Measurements from ENCODE around the gene RTN1. TPM values are rescaled to one million over a fixed set of nuclear protein-coding genes. Genes with fewer than 3 reads are reported as not detected.

The RTN1 gene
- total and polyA plus RNA-seq, 2 experiments from 2014 or later, result 1.1 TPM

- Histone ChIP-seq H3K27ac (no peak overlapping the region), H3K27me3 (no peaks in the 10 kb centered on the region), H4K20me1 (ENCODE audit: insufficient read depth, poor library complexity, severe bottlenecking) (no peaks in the 10 kb centered on the region), H3K9me3 (ENCODE audit: low read depth) (no peaks in the 10 kb centered on the region), H2AFZ (no peak overlapping the region), H3K79me2 (no peaks in the 10 kb centered on the region), H3K9me2 (replicated peaks; ENCODE audit: insufficient read depth) (no peaks in the 10 kb centered on the region), H3K36me3 (replicated peaks; ENCODE audit: insufficient read depth, low read depth) (no peaks in the 10 kb centered on the region), H3K4me3 (no peak overlapping the region), H3K4me2 (no peak overlapping the region), H3K4me1 (ENCODE audit: insufficient read depth) (no peaks in the 10 kb centered on the region)
- WGBS (ENCODE audit: low lambda C conversion rate, missing lambda C conversion rate), result 68% methylated on average over 2 of the region's 2 CpGs
- TF ChIP-seq EZH2 (IDR thresholded peaks at IDR 0.05; ENCODE audit: borderline replicate concordance) (no peak), CTCF (IDR thresholded peaks at IDR 0.05; ENCODE audit: poor library complexity) (no peak), EZH2phosphoT487 (IDR thresholded peaks at IDR 0.05; ENCODE audit: low read depth, severe bottlenecking, unreplicated experiment) (no peak)
- DNase-seq (ENCODE audit: low spot score), result no peak
These were observed 251.5 kb downstream of the RTN1 start for GRCh38 chr14:59619061-59619460.

DNA sequence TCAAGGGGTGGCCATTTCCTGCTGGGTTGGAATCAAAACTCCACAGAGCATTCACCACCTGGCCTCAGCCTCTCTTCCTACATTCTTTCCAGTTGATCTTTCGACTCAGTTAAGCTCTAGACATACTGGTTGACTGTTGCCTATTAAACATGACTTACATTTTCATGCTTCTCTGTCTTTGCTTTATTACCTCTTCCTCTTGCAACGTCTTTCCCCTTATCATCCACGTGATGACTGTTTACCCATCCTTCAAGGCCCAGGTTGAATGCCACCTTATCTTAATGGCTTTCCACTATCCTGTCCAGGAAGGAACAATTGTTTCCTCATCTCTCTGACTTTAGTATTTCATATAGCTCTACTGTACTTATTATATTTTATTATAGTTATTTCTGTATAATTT lies 269.5 kb downstream of the RTN1 start:
- Histone ChIP-seq H3K4me1 (ENCODE audit: insufficient read depth) (peaks cover 6% of the 10 kb centered on the region), H3K4me3 (no peak overlapping the region), H3K27me3 (no peaks in the 10 kb centered on the region), H3K9me3 (ENCODE audit: low read depth) (no peaks in the 10 kb centered on the region), H2AFZ (peak overlapping the region; percentile 43), H3K36me3 (replicated peaks; ENCODE audit: insufficient read depth, low read depth) (no peaks in the 10 kb centered on the region), H3K4me2 (no peak overlapping the region), H3K79me2 (no peaks in the 10 kb centered on the region), H3K27ac (peak overlapping the region; percentile 93), H3K9me2 (replicated peaks; ENCODE audit: insufficient read depth) (no peaks in the 10 kb centered on the region), H4K20me1 (ENCODE audit: insufficient read depth, poor library complexity, severe bottlenecking) (peaks cover 2% of the 10 kb centered on the region)
- no peak for TF ChIP-seq CTCF (IDR thresholded peaks at IDR 0.05; ENCODE audit: poor library complexity)
- no peak for TF ChIP-seq EZH2 (IDR thresholded peaks at IDR 0.05; ENCODE audit: borderline replicate concordance)
- no peak for TF ChIP-seq EZH2phosphoT487 (IDR thresholded peaks at IDR 0.05; ENCODE audit: low read depth, severe bottlenecking, unreplicated experiment)
- 53% methylated on average over 3 of the region's 3 CpGs for WGBS (ENCODE audit: low lambda C conversion rate, missing lambda C conversion rate)
- DNase-seq (ENCODE audit: low spot score), result peak; percentile 49

- TF ChIP-seq EZH2phosphoT487 (IDR thresholded peaks at IDR 0.05; ENCODE audit: low read depth, severe bottlenecking, unreplicated experiment), result no peak
- TF ChIP-seq EZH2 (IDR thresholded peaks at IDR 0.05; ENCODE audit: borderline replicate concordance), result no peak
- no peak for TF ChIP-seq CTCF (IDR thresholded peaks at IDR 0.05; ENCODE audit: poor library complexity)
- Histone ChIP-seq H3K79me2 (no peaks in the 10 kb centered on the region), H3K4me3 (no peak overlapping the region), H4K20me1 (ENCODE audit: insufficient read depth, poor library complexity, severe bottlenecking) (peaks cover 2% of the 10 kb centered on the region), H3K27me3 (no peaks in the 10 kb centered on the region), H2AFZ (peak overlapping the region; percentile 43), H3K4me1 (ENCODE audit: insufficient read depth) (peaks cover 6% of the 10 kb centered on the region), H3K9me2 (replicated peaks; ENCODE audit: insufficient read depth) (no peaks in the 10 kb centered on the region), H3K9me3 (ENCODE audit: low read depth) (no peaks in the 10 kb centered on the region), H3K4me2 (no peak overlapping the region), H3K27ac (peak overlapping the region; percentile 93), H3K36me3 (replicated peaks; ENCODE audit: insufficient read depth, low read depth) (no peaks in the 10 kb centered on the region)
- no peak for DNase-seq (ENCODE audit: low spot score)
- WGBS (ENCODE audit: low lambda C conversion rate, missing lambda C conversion rate), result 97% methylated on average over 2 of the region's 2 CpGs
These were observed 270.2 kb downstream of the RTN1 start for GRCh38 chr14:59600211-59600945.
